ENCODE data around the gene NCOA5. TPM values are rescaled to one million over a fixed set of nuclear protein-coding genes. Genes with fewer than 3 reads are reported as not detected.

Gene NCOA5
- total RNA-seq, 1 donor from 2014 or later = 26.2 TPM

DNA sequence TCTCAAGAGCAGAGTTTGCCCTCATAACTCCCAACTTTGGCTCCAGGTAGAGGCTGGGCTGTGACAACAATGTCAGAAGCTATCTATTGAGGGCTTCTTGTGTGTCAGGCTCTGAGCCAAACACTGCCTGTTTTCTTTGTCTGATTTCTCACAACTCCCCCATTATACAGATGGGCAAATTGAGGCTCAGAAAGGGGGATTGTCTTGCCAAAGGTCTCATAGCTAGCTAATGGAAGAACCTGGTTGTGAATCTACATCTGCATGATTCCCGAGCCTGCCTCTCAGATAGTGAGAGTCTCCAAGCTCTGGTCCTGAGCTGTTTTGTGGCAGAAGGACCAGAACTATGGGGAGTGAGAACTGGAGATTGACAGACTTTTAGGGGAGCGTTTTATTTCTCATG lies 29.8 kb upstream of the NCOA5 start:
- no peak for TF ChIP-seq CTCF (IDR thresholded peaks at IDR 0.05)
- H3K4me1 Mint-ChIP-seq (ENCODE audit: low read depth) = peaks cover 14% of the 10 kb centered on the region
- H3K27ac Mint-ChIP-seq (ENCODE audit: unreplicated experiment) = no peak overlapping the region
- H3K4me3 Mint-ChIP-seq (ENCODE audit: unreplicated experiment) = no peak overlapping the region
- peaks cover 35% of the 10 kb centered on the region for H3K27me3 Mint-ChIP-seq (ENCODE audit: low read depth)
- DNase-seq (ENCODE audit: low spot score) = no peak
- H3K36me3 Mint-ChIP-seq (ENCODE audit: low read depth) = peaks cover 3% of the 10 kb centered on the region
- H3K9me3 Mint-ChIP-seq (ENCODE audit: low read depth) = no peaks in the 10 kb centered on the region

GRCh38 chr20:46119028-46119546 lies 29.3 kb upstream of the NCOA5 start:
- H3K27me3 Mint-ChIP-seq (ENCODE audit: low read depth) = peaks cover 40% of the 10 kb centered on the region
- no peak for TF ChIP-seq CTCF (IDR thresholded peaks at IDR 0.05)
- DNase-seq (ENCODE audit: low spot score) = no peak
- H3K4me1 Mint-ChIP-seq (ENCODE audit: low read depth) = peaks cover 14% of the 10 kb centered on the region
- no peak overlapping the region for H3K27ac Mint-ChIP-seq (ENCODE audit: unreplicated experiment)
- H3K36me3 Mint-ChIP-seq (ENCODE audit: low read depth) = peaks cover 3% of the 10 kb centered on the region
- H3K4me3 Mint-ChIP-seq (ENCODE audit: unreplicated experiment) = no peak overlapping the region
- H3K9me3 Mint-ChIP-seq (ENCODE audit: low read depth) = no peaks in the 10 kb centered on the region

GRCh38 chr20:46118481-46119020 lies 28.8 kb upstream of the NCOA5 start:
- Mint-ChIP-seq H3K9me3 (ENCODE audit: low read depth) (no peaks in the 10 kb centered on the region), H3K36me3 (ENCODE audit: low read depth) (peaks cover under 1% of the 10 kb centered on the region), H3K4me3 (ENCODE audit: unreplicated experiment) (peak overlapping the region; percentile 84), H3K27me3 (ENCODE audit: low read depth) (peaks cover 41% of the 10 kb centered on the region), H3K4me1 (ENCODE audit: low read depth) (peaks cover 14% of the 10 kb centered on the region), H3K27ac (ENCODE audit: unreplicated experiment) (no peak overlapping the region)
- no peak for DNase-seq (ENCODE audit: low spot score)
- TF ChIP-seq CTCF (IDR thresholded peaks at IDR 0.05) = peak; percentile 31

DNA sequence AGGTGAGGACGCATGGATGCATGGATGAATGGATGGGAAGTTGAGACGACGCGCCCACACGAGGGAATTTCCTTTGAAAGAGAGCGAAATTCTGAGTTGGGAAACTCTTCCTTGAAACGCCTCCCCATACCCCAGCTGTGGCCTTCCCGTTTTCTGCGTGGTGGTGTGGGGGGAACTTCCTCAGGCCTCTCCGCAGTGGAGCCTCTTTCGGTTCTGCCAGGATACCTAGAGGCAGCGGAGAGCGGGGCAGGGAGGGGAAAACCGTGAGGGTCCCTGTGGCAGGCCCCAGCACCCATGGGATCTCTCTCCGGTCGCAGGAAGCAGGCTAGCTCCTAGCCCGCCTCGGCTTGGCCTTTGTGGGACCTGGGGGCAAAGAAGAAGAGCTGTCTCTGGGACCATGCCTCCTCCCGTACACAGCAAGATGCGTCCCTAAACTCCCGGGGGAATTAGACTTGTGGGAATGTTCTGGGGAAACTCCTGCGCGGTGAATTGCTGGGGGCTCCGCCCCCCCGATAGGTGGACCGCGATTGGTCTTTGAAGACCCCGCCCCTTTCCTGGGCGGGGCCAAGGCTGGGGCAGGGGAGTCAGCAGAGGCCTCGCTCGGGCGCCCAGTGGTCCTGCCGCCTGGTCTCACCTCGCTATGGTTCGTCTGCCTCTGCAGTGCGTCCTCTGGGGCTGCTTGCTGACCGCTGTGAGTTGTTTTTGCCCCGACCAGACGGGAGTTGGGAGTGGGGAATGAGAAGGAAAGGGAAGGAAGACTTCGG lies 28.1 kb upstream of the NCOA5 start, which contains the start of gene CD40:
Gene CD40 (plus strand): TSS at position 611 of the 764 bp plus-strand sequence. CDS start 30 bp downstream, at position 641.
- Mint-ChIP-seq H3K36me3 (ENCODE audit: low read depth) (no peaks in the 10 kb centered on the region), H3K9me3 (ENCODE audit: low read depth) (no peaks in the 10 kb centered on the region), H3K4me1 (ENCODE audit: low read depth) (peaks cover 14% of the 10 kb centered on the region), H3K27me3 (ENCODE audit: low read depth) (peaks cover 40% of the 10 kb centered on the region), H3K4me3 (ENCODE audit: unreplicated experiment) (peak within 1 kb of the TSS; percentile 84), H3K27ac (ENCODE audit: unreplicated experiment) (peak within 1 kb of the TSS; percentile 41)
- DNase-seq (ENCODE audit: low spot score) = no peak
- no peak for TF ChIP-seq CTCF (IDR thresholded peaks at IDR 0.05)

GRCh38 chr20:46114449-46114848 lies 24.7 kb upstream of the NCOA5 start:
- Mint-ChIP-seq H3K27me3 (ENCODE audit: low read depth) (peaks cover 53% of the 10 kb centered on the region), H3K27ac (ENCODE audit: unreplicated experiment) (no peak overlapping the region), H3K9me3 (ENCODE audit: low read depth) (no peaks in the 10 kb centered on the region), H3K4me1 (ENCODE audit: low read depth) (peaks cover 8% of the 10 kb centered on the region), H3K4me3 (ENCODE audit: unreplicated experiment) (no peak overlapping the region), H3K36me3 (ENCODE audit: low read depth) (no peaks in the 10 kb centered on the region)
- TF ChIP-seq CTCF (IDR thresholded peaks at IDR 0.05) = no peak
- no peak for DNase-seq (ENCODE audit: low spot score)

Measured in chondrocyte (in vitro differentiated cells).